ENCODE results near the gene RPS6KA4. TPM values are rescaled to one million over a fixed set of nuclear protein-coding genes. Genes with fewer than 3 reads are reported as not detected.

The RPS6KA4 gene
- total RNA-seq, 2 experiments from 2014 or later: 31.4 to 34.3 TPM

DNA sequence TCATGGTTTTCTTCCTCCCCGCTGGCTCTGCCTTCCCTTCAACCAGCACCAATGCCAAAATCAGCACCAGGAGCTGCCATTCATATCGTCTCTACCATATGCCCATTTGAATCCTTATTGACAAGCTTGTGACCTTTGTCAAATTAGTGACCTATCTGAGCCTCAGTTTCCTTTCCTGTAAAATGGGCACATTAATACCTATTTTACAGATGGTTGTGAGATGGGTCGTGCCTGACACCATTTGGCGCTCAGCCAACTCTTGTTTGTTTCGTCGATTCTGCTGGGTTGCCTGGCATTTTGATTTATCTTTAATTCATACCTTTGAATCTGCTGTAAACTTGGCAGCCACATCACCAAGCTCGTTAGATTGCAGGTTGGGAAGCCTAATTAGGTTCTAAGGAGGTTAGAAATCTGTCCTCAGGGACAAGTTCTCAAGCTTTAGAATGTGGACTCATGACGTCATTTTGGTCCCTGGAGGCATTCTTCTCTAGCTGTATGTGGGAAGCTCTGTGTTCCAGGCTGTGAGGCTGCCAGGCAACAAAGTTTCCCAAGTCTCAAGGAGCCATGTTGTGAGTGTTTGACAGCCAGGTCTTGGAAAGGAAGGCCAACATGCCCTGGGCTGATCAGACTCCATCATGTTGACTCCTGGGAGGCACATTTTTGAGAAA lies 61.0 kb downstream of the RPS6KA4 start:
- Mint-ChIP-seq H3K27me3 (peaks cover 4% of the 10 kb centered on the region), H3K27ac (no peak overlapping the region), H3K36me3 (no peaks in the 10 kb centered on the region), H3K9me3 (peaks cover 14% of the 10 kb centered on the region), H3K4me1 (ENCODE audit: low read depth) (no peaks in the 10 kb centered on the region), H3K4me3 (no peak overlapping the region)
- no peak for DNase-seq
- intact Hi-C loops (cut with micrococcal nuclease): no loop called here
- ChIA-PET CTCF (interaction anchor here (3.3 kb wide), 1 partner anchor 29 kb away, joined by 14 read pairs; no protein-coding TSS in a partner anchor), POLR2A (no interaction called here)

Small RNAs within 50 kb of the gene (microRNA-seq; reads per million reads assigned to microRNA genes)
- 2.8 reads per million for gene MIR1237 (ENCODE audit: borderline microRNAs expressed, borderline number of aligned reads, borderline replicate concordance)
- 3.1 reads per million for gene MIR7155 (ENCODE audit: borderline microRNAs expressed, borderline number of aligned reads, borderline replicate concordance)

Other genes with a start within 250 kb of the RPS6KA4 start
- 10 to 100 TPM; 24.5 to 31.0 TPM for gene MACROD1, start 193.0 kb upstream of the RPS6KA4 start, total RNA-seq
- gene STIP1, start 173.0 kb upstream of the RPS6KA4 start, total RNA-seq: 100 to 1,000 TPM; 402 to 413 TPM
- gene FERMT3, start 152.4 kb upstream of the RPS6KA4 start, total RNA-seq: 100 to 1,000 TPM; 195 to 203 TPM
- gene TRPT1, start 133.0 kb upstream of the RPS6KA4 start, total RNA-seq: 10 to 100 TPM; 30.4 to 35.6 TPM
- gene NUDT22, start 132.9 kb upstream of the RPS6KA4 start, total RNA-seq: 10 to 100 TPM; 69.8 to 79.8 TPM
- 10 to 100 TPM; 22.5 to 26.2 TPM for gene DNAJC4, start 128.6 kb upstream of the RPS6KA4 start, total RNA-seq
- gene VEGFB, start 124.6 kb upstream of the RPS6KA4 start, total RNA-seq: 10 to 100 TPM; 78.9 to 82.1 TPM
- 10 to 100 TPM; 28.7 to 34.9 TPM for gene FKBP2, start 118.1 kb upstream of the RPS6KA4 start, total RNA-seq
- 100 to 1,000 TPM; 238 to 242 TPM for gene PPP1R14B, start 112.2 kb upstream of the RPS6KA4 start, total RNA-seq
- gene PLCB3, start 107.6 kb upstream of the RPS6KA4 start, total RNA-seq: 10 to 100 TPM; 10.4 to 12.3 TPM
- gene BAD, start 74.5 kb upstream of the RPS6KA4 start, total RNA-seq: 10 to 100 TPM; 23.7 to 24.2 TPM
- gene GPR137, start 73.3 kb upstream of the RPS6KA4 start, total RNA-seq: 10 to 100 TPM; 28.7 to 31.6 TPM
- gene KCNK4, start 67.9 kb upstream of the RPS6KA4 start, total RNA-seq: under 1 TPM in 1 of 2 experiments, not detected in 1; 0.34 TPM
- not detected for gene CATSPERZ, start 58.8 kb upstream of the RPS6KA4 start, total RNA-seq
- 10 to 100 TPM; 32.8 to 35.6 TPM for gene ESRRA, start 53.6 kb upstream of the RPS6KA4 start, total RNA-seq
- gene TRMT112, start 41.6 kb upstream of the RPS6KA4 start, total RNA-seq: 100 to 1,000 TPM; 255 to 258 TPM
- 100 to 1,000 TPM; 156 to 164 TPM for gene PRDX5, start 41.0 kb upstream of the RPS6KA4 start, total RNA-seq
- gene CCDC88B, start 19.0 kb upstream of the RPS6KA4 start, total RNA-seq: 10 to 100 TPM; 69.5 to 74.5 TPM
- not detected for gene SLC22A11, start 196.8 kb downstream of the RPS6KA4 start, total RNA-seq
- not detected for gene SLC22A12, start 232.1 kb downstream of the RPS6KA4 start, total RNA-seq